Tibial nerve (tissue), 4 donors: ENCODE results near the gene NRXN3.

ENCODE experiments used
- EP300 ChIP-seq, 2 donors: sonication (generic); formaldehyde crosslinking; IDR thresholded peaks; one replicate each; pipeline ENCODE4 v1.6.1; 2017; ENCODE audit warnings: antibody characterized with exemption in 2 of 2, mild to moderate bottlenecking in 1 of 2
- POLR2A ChIP-seq, 2 donors: fragments of 450-650 bp; IDR thresholded peaks; one replicate each; pipeline ENCODE4 v1.6.1; 2017; ENCODE audit warnings: antibody characterized with exemption in 2 of 2, mild to moderate bottlenecking in 2 of 2, moderate library complexity in 2 of 2
- TF ChIP-seq, protein P1 (sequence below), 5 experiments: fragments of 200-600 bp in 3 of 5; fragments of 450-650 bp in 2 of 5; sonication (generic) in 3 of 5; IDR thresholded peaks; one replicate each; pipeline ENCODE4 v1.5.1; 2016 to 2019; ENCODE audit warnings: antibody characterized with exemption in 5 of 5, mild to moderate bottlenecking in 3 of 5, moderate library complexity in 2 of 5

GRCh38 chr14:79096811-79097210, 926.6 kb downstream of the NRXN3 start:
- TF ChIP-seq, protein P1, sequence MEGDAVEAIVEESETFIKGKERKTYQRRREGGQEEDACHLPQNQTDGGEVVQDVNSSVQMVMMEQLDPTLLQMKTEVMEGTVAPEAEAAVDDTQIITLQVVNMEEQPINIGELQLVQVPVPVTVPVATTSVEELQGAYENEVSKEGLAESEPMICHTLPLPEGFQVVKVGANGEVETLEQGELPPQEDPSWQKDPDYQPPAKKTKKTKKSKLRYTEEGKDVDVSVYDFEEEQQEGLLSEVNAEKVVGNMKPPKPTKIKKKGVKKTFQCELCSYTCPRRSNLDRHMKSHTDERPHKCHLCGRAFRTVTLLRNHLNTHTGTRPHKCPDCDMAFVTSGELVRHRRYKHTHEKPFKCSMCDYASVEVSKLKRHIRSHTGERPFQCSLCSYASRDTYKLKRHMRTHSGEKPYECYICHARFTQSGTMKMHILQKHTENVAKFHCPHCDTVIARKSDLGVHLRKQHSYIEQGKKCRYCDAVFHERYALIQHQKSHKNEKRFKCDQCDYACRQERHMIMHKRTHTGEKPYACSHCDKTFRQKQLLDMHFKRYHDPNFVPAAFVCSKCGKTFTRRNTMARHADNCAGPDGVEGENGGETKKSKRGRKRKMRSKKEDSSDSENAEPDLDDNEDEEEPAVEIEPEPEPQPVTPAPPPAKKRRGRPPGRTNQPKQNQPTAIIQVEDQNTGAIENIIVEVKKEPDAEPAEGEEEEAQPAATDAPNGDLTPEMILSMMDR (IDR thresholded peaks at IDR 0.05) = no peak
- TF ChIP-seq POLR2A (IDR thresholded peaks at IDR 0.05) (no peak), EP300 (IDR thresholded peaks at IDR 0.05) (no peak)
